Inferior parietal cortex (tissue), 1 donor: Measurements from ENCODE around the gene ACKR2.
"Not testable (repeated sequence)": the region's sequence is repeated elsewhere in the genome, so short reads cannot be mapped to it uniquely, and the experiment has no call there.

Source experiments
- DNase-seq: peaks from one replicate; pipeline ENCODE4 v3.0.0-alpha.2; 2016; ENCODE audit errors: extremely low spot score

The ACKR2 gene

DNA sequence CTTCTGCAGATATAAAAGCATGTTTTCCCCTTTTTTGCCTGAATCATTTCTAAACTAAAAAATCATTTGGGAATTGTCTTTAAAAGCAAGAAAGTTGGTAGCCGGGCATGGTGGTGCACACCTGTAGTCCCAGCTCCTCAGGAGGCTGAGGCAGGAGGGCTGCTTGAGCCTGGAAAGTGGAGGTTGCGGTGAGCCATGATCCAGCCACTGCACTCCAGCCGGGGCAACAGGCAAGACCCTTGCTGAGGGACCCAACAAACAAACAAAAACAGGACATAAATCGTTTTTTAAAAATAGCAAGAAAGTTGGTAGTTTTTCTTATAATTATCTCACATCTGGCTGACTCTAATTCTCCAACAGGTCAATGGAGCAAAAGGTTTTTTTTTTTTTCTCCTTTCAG lies 7.5 kb upstream of the ACKR2 start:
- DNase-seq: no peak

DNA sequence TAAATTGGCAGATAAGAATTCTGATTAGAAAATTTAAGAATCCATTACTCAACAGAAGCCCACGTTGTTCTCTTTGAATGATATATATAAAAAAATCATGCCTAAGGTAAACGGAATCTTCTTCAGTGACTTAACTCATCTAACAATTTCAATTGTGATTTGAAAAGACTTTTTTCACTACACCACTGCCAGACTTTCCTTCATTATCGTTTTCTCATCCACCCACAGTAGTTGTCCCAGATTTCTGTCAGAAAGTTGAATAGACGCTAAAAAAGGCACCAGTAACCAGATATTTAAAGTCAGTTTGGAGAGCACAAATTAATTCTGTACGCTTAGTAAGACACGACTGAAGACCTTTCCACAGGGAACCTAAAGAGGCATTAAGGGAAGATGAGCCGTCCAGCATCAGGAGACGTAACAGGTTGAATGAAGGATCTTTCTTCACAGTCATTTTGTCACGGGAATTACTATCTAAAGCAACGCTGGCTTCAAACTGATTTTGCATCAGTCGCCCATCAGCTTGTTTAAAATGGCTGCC lies 6.3 kb upstream of the ACKR2 start:
- DNase-seq: peak; percentile 27

DNA sequence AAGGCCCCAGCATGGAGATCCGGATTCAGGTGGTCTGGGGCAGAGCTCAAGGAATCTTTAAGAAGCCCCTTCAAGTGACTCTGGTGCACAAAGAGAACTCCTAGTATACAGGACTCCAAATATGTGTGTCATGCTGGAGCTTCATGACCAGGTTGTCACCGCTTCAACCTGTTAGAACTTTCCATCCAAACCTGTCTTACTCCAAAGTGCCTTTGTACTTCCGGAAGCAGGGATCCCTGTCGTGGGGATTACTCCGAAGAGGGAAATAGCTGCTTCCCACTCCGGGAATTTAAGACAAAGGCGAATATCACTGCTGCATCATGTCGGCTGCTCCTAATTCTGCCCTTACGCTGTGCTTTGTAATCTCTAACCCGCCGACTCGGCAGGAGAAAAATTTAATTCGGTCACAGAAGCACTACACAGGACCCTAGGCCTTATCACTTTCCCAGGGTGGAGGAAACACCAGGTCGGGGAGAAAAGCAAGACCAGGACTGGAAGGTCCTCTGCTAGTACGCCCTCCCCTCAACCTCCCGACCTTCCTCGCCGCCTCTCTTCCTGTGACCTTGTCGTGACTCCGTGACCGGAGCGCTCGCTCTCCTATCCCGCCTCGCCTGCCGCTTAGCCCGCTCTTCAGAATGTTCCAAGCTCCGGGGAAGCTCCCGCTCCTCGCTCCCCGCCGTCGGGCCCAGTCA lies 5.7 kb upstream of the ACKR2 start:
- DNase-seq: peak; percentile 48

DNA sequence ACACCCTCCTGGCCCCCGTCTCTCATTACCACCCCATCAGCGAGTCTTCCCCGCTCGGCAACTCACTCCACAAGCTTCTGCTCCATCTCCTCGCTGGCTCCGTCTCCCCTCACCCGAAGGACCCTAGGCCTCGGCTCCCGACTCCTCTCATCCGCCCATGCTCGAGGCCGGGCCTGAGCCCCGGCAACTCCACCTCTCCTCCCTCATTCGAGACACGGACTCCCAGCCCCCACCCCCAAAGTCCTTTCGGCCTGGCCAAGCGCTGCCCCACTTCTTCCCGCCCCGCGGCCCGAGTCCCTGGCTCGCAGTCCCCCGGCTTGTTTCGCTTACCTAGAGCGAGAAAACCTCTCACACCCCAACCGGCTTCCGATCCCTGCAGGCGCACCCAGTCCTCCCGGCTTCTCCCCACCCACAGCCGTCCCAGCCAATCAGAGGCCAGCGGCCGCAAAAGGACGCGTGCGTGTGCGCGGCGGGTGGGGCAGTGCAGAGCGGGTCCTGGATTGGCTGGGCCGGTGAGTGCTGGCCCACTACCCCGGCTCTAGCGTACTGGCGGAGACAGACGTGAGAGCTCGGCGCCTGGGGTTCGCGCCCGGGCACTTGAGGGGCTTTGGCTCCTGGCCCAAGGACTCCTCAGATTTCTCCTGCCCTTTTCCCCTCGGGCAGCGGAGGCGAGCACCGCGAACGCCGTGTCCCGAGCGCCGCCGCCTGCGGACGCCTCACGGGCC lies 5.0 kb upstream of the ACKR2 start, which contains the start of gene HIGD1A:
HIGD1A (minus strand) TSS at position 385 of the 725 bp plus-strand sequence. CDS start 10,237 bp downstream, outside the sequence.
- peak; percentile 96 for DNase-seq

DNA sequence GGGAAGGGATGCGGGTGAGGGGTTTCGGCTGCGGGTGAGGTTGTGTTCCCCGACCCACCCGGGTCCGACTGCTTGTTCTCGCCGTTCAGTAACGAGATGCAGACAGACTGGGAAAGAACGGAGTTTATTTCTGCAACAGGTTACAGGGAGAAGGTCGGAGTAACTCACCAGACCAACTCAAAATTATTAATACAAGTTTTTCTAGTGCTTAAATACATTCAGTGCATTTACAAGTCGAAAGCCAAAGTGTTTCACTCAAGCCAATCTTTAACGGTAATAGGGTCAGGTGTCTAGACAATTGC lies 4.5 kb upstream of the ACKR2 start:
- no peak for DNase-seq

DNA sequence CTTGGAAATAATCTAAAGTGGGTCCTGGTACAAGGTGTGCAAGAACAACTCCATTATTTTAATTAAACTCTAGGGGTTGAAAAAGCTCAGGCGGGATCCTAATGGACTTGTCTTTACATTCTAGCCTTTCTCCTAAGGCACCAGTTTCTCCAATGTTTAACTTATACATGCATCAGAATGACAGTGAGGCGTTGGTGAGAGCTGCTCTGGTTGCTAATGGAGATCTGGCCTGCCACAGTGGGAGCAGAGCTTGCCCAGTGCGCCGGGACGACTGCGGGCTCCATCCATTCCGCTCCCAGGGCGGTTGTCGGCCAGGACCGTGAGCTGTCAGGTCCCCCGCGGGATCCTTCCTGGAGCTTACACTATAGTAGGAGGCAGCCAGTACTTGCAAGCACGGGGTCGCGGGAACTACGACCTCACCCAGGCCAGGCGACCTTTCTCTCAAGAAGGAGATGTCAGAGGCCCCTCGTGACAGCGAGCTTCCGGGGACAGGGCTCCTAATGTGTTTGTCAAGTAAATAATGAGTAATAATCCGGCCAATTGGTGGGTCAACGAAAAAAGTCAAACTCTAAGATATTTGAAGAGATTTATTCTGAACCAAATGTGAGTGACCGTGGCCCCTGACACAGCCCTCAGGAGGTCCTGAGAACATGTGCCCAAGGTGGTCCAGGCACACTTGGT lies 4.0 kb upstream of the ACKR2 start:
- peak; percentile 36 for DNase-seq

DNA sequence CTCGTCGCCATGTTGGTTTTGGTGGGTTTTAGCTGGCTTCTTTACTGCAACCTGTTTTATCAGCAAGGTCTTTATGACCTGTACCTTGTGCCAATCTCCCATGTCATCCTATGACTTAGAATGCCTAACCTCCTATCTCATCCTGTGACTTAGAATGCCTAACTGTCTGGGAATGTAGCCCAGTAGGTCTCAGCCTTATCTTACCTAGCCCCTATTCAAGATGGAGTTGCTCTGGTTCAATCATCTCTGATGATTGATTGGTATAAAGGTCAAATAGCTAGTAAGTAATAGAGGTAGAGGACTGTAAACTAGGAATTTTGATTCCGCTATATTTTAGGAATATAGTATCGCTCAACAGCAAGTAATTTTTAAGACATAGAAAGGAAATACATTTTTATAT lies 1.3 kb upstream of the ACKR2 start:
- no peak for DNase-seq

DNA sequence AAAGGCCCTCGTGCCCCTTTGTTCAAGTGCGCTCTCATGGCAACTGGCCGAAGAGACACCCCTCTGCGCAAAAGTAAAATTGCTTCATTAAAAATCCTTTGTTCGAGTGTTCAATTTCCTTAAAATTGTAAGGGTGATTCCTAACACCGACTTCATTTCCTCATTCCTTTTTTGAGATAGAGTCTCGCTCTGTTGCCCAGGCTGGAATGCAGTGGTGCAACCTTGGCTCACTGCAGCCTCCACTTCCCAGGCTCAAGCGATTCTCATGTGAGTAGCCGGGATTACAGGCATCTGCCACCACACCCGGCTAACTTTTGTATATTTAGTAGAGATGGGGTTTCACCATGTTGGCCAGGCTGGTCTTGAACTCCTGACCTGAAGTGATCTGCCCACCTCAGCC lies 1.5 kb downstream of the ACKR2 start:
- not testable (repeated sequence) for DNase-seq

DNA sequence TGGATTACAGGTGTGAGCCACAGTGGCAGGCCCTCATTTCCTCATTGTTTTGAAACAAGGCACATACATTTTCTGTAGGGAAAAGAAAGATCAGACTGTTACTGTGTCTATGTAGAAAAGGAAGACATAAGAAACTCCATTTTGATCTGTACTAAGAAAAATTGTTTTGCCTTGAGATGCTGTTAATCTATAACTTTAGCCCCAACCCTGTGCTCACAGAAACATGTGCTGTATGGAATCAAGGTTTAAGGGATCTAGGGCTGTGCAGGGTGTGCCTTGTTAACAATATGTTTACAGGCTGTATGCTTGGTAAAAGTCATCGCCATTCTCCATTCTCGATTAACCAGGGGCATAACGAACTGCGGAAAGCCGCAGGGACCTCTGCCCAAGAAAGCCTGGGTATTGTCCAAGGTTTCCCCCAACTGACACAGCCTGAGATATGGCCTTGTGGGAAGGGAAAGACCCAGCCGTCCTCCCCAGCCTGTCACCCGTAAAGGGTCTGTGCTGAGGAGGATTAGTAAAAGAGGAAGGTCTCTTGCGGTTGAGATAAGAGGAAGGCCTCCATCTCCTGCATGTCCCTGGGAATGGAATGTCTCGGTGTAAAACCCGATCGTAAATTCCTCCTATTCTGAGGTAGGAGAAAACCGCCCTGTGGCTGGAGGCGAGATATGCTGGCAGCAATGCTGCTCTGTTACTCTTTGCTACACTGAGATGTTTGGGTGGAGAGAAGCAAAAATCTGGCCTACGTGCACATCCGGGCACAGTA lies 2.1 kb downstream of the ACKR2 start:
- DNase-seq: not testable (repeated sequence)

DNA sequence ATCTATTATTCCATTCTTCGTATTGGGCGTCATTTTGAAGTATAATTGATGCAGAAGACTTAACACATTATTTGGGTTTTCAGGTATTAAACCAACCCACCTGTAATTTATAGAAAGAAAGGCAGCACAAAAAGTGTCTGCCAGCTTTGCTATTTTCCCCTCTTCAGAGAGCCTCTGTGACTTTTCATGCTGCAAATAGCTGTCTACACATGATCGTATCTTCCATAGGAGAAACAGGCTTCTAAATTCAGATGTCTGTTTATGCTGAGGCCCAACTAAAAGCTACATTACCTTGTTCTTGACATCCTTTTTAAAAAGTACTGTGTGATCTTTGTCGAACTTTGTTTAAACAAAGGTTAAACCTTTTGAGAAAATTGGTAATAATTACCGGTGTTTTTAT lies 5.0 kb downstream of the ACKR2 start:
- DNase-seq: no peak

DNA sequence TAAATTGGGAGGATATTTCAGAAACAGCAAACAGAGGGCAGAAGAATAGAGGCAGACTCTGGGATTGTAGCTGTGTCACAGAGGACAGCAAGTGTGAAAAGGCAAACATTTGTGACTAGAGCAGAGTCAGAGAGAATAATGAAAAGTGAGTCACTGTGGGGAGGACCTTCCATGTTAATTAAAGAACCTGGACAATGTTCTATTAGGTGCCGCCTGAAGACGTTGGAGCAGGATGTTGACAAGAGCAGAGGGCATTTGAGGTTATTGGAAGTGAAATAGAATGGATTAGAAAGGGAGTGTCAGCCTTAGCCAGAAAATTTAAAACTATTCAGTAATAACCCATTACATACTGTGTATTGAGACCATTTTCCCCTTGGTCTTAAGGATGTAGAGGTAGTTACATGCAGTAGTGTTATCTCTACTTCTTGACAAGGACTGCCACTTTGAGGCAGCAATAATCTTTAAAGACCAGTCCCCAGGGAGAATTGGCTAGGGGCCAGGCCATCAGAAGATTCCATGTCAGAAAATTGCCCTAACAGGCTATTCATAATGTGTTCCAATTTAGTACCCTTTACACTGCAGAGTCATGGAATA lies 5.8 kb downstream of the ACKR2 start:
- no peak for DNase-seq

DNA sequence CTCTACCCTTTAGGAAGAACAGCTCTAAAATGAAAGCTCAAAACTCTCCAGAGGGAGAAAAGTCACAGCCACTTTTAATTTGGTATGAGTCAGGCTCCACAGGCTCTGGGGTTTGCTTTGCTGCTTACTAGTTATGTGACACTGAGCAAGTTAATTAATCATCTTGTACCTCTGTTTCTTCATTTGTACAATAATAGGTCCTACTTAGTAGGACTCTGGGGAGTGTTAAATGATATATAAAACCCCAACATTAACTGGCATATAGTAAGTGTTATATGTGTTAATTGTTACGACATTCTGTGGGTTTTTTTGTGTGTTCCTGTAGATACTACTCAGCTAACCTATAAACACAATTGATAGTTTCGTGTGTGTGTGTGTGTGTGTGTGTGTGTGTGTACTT lies 6.6 kb downstream of the ACKR2 start:
- DNase-seq: no peak

DNA sequence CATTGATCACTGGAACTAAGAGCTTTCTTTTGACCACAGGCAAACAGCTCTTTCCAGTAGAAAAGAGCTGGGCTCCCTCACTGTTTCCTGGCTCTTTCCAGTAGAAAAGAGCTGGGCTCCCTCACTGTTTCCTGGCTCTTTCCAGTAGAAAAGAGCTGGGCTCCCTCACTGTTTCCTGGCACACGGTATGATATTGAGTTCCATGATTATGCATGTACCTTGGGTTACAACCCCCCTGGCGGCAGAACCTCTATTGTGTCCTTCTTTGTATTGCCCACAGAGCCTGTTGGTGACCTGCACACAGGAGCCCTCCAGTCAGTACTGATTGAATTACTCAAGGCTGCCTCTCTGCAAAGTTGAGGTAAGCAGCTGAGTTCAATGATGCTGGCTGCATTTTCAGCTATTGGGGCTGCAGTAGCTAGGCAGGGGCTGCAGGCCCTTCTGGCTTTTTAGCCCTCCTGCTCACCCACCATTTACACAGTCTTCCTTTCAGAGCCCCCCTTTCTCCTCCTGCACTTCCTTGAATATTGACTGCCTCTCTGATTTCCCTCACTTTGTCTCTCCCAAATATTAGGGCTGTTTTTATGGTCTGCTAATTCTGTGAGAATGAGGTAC lies 10.2 kb downstream of the ACKR2 start:
- no peak for DNase-seq

DNA sequence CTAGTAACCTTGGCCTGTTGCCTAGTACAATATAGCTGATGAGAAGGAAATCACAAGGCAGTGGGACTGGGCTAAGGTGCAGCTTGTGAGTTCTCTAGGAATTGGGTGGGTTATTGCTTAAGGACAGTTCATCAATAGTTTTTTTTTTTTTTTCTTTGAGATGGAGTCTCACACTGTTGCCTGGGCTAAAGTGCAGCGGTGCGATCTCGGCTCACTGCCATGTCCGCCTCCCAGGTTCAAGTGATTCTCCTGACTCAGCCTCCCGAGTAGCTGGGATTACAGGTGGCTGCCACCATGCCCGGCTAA lies 11.5 kb downstream of the ACKR2 start:
- DNase-seq: no peak

DNA sequence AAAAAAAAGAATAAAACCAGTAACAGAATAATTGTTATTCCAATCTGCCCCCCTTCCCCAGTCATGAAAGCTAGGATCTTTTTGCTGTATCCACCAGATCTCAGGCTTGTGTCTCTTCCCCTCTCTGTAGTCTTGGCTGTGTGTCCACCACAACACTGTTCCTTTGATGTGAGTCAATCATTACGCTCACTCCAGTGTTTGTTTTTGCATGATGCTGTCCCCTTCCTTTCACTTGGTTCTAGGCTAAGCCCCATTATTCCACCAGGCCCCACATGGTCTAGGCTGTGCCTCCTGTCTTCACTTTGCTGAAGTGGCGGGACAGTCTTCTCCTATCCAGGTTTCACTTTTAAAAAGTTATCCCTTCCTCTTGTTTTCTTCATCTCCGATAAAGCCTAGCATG lies 13.6 kb downstream of the ACKR2 start:
- no peak for DNase-seq

DNA sequence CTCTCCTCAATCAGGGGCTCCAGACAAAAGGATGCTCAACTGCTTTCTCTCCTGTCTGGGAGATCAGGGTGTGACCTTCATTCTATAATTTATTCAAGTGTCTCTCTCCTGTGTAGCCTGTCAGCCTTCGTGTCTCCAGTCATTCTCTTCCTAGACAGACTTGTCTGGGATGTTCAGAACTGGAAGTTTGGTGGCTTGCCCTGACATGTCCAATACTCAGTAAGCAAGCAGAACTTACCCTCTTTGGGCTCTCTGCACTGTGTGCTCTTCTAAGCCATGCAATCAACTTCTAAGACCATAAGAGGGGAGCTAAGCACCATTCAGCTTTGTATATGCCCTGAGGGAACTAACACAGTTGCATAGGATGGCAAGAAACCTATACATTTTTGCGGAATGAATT lies 14.1 kb downstream of the ACKR2 start:
- DNase-seq: no peak

DNA sequence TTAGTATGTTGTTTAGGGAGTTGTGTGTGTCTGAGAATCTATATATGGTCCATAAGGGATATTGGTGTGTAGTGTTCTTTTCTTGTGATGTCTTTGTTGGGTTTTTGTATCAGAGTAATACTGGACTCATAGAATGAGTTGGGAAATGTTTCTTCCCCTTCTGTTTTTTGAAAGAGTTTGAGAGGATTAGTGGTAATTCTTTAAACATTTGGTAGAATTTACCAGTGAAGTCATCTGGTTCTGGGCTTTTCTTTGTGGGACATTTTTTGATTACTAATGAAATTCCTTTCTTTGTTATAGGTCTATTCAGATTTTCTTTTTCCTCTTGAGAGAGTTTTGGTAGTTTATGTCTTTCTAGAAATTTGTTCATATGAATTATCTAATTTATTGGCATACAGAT lies 16.9 kb downstream of the ACKR2 start:
- no peak for DNase-seq

DNA sequence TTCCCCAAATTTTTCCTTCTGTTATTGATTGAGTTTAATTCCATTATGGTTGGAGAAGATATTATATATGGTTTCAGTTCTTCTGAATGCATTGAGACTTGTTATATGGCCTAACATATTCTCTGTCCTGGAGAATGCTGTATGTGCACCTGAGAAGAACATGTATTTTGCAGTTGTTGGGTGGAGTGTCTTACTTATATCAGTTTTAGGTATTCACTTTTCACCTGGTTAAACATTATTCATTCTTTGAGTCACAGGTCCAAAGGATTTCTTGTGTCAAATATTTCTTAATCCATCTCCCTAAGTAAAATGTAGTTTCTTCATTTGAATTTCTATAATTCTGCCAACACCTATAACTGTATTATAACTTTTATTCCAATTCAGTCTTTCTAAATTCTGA lies 17.8 kb downstream of the ACKR2 start:
- no peak for DNase-seq

DNA sequence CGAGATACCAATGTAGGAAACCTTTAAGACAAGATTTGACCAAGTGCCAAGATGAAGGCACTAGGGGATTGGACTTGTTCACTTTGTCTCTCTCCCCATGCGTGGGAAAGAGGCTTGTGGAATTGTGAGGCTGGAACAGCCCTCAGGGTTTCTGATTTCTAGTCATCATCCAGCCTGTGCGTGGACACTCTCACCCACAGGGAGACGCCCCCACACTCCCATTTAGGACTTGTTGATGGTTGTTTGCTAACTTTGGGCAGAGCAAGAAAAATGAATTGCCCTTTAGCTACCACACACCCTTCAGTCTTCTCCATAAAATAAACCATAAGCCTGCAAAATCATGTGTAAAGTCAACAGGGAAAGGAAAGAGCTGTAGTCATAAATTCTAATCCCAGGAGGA lies 18.4 kb downstream of the ACKR2 start:
- no peak for DNase-seq

DNA sequence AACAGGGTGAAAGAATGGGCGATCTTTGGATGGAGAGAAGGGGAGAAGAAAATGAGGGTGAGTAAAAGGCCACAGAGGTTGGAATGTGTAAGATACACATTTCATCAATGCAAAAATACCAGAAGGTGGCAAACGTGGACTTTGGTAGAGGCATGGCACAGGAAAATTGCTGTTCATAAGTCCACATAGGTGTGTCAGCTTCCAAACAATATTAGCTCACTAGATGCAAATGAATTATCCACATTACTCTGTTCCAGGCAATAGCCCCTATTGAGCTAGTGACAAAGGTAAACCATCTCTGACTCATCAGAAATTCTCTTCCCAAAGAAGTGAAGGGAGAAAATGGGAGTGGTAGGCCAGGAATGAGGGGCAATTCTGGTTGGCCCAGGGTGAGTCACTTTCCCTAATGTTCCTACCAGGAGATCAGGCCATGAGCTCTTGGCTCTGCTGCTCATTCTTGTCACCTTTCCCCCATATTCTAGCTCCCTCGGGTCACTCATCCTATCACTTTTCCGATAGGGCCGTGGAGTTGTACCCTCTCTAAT lies 19.9 kb downstream of the ACKR2 start:
- DNase-seq: no peak
